Immature natural killer cell (primary cell): Measurements from ENCODE around the gene OGFRL1. TPM values are rescaled to one million over a fixed set of nuclear protein-coding genes. Genes with fewer than 3 reads are reported as not detected.
A peak's percentile ranks its signal among the peaks of the same experiment; 100 is the strongest.

Source experiments
- DNase-seq, 3 donors: peaks; one replicate each; pipeline ENCODE4 v3.0.0; 2022; ENCODE audit warnings: mixed read lengths in 1 of 3
- H3K27ac Mint-ChIP-seq, 6 donors: one replicate each; pipeline ENCODE4 v1.8.0; 2020; ENCODE audit warnings: mixed read lengths in 6 of 6, mild to moderate bottlenecking in 5 of 6, inconsistent platforms in 4 of 6, moderate library complexity in 3 of 6
- H3K27me3 Mint-ChIP-seq, 3 donors: one replicate each; pipeline ENCODE4 v1.8.0; 2020 to 2021; ENCODE audit warnings: low read depth in 3 of 3, mild to moderate bottlenecking in 3 of 3, mixed read lengths in 3 of 3, moderate library complexity in 3 of 3, inconsistent platforms in 1 of 3
- H3K36me3 Mint-ChIP-seq, 3 donors: one replicate each; pipeline ENCODE4 v1.8.0; 2020; ENCODE audit warnings: mixed read lengths in 3 of 3, inconsistent platforms in 2 of 3, mild to moderate bottlenecking in 2 of 3
- H3K4me1 Mint-ChIP-seq, 2 donors: one replicate each; pipeline ENCODE4 v1.8.0; 2020; ENCODE audit warnings: inconsistent platforms in 2 of 2, mild to moderate bottlenecking in 2 of 2, mixed read lengths in 2 of 2, moderate library complexity in 1 of 2
- H3K4me3 Mint-ChIP-seq, 5 donors: one replicate each; pipeline ENCODE4 v1.8.0; 2020; ENCODE audit warnings: mild to moderate bottlenecking in 5 of 5, mixed read lengths in 5 of 5, inconsistent platforms in 3 of 5, moderate library complexity in 3 of 5
- H3K9me3 Mint-ChIP-seq, 6 donors: one replicate each; pipeline ENCODE4 v1.8.0; 2020; ENCODE audit warnings: mild to moderate bottlenecking in 6 of 6, mixed read lengths in 6 of 6, inconsistent platforms in 4 of 6, moderate library complexity in 3 of 6
- polyA plus RNA-seq, 3 donors: library from polyadenylated mRNA; unstranded; fragments of 300-500 nt; fragmentation: Illumina TruSeq; gene quantifications; one replicate each; pipeline ENCODE4 v1.2.3, GENCODE V29; 2021

The OGFRL1 gene
- polyA plus RNA-seq = 1 to 10 TPM; 4.0 to 7.1 (median 6.1) TPM

GRCh38 chr6:71288228-71289038 is at the start of gene OGFRL1:
TSS of gene OGFRL1 (plus strand) at chr6:71288811. CDS start at chr6:71288937, 126 bp downstream.
- peak; percentile 79 to 84 (median 82) for DNase-seq
- peak within 1 kb of the TSS; percentile 78 to 91 (median 88) for H3K27ac Mint-ChIP-seq
- H3K9me3 Mint-ChIP-seq = no peaks in the 10 kb centered on the region
- peaks cover 43 to 46% of the 10 kb centered on the region in 2 donors for H3K4me1 Mint-ChIP-seq
- peaks cover under 1 to 4% (median 3%) of the 10 kb centered on the region in 3 donors for H3K36me3 Mint-ChIP-seq
- peaks cover 2 to 6% (median 3%) of the 10 kb centered on the region in 3 donors for H3K27me3 Mint-ChIP-seq
- peak within 1 kb of the TSS; percentile 85 to 91 (median 87) for H3K4me3 Mint-ChIP-seq

GRCh38 chr6:71239694-71240093 is 48.9 kb upstream of the OGFRL1 start:
- H3K27me3 Mint-ChIP-seq = peaks cover 3 to 13% (median 4%) of the 10 kb centered on the region in 3 donors
- no peak overlapping the region for H3K4me3 Mint-ChIP-seq
- no peak overlapping the region for H3K27ac Mint-ChIP-seq
- peaks cover 0 to 8% (median 0%) of the 10 kb centered on the region in 6 donors for H3K9me3 Mint-ChIP-seq
- H3K36me3 Mint-ChIP-seq = peaks cover 0 to 2% (median 0%) of the 10 kb centered on the region in 3 donors
- no peaks in the 10 kb centered on the region for H3K4me1 Mint-ChIP-seq
- DNase-seq = no peak

GRCh38 chr6:71245265-71246049 is 43.2 kb upstream of the OGFRL1 start:
- Mint-ChIP-seq H3K27ac (no peak overlapping the region), H3K9me3 (peaks cover 0 to 9% (median 0%) of the 10 kb centered on the region in 6 donors), H3K4me3 (no peak overlapping the region), H3K36me3 (no peaks in the 10 kb centered on the region), H3K27me3 (peaks cover 2 to 9% (median 7%) of the 10 kb centered on the region in 3 donors), H3K4me1 (peaks cover 3 to 6% of the 10 kb centered on the region in 2 donors)
- no peak for DNase-seq

- Mint-ChIP-seq H3K4me1 (peaks cover 3 to 15% of the 10 kb centered on the region in 2 donors), H3K4me3 (no peak overlapping the region)
These were observed 42.0 kb upstream of the OGFRL1 start for GRCh38 chr6:71246596-71246995.

GRCh38 chr6:71248306-71248765 is 40.3 kb upstream of the OGFRL1 start:
- Mint-ChIP-seq H3K9me3 (peaks cover 0 to 4% (median 0%) of the 10 kb centered on the region in 6 donors), H3K4me1 (peaks cover 3 to 15% of the 10 kb centered on the region in 2 donors), H3K4me3 (no peak overlapping the region), H3K27me3 (peaks cover 0 to 16% (median 2%) of the 10 kb centered on the region in 3 donors), H3K27ac (no peak overlapping the region), H3K36me3 (no peaks in the 10 kb centered on the region)
- DNase-seq = no peak

More at GRCh38 chr6:71246596-71246995, 42.0 kb upstream of the OGFRL1 start:
- Mint-ChIP-seq H3K36me3 (no peaks in the 10 kb centered on the region), H3K27me3 (peaks cover 1 to 15% (median 2%) of the 10 kb centered on the region in 3 donors), H3K27ac (no peak overlapping the region), H3K9me3 (peaks cover 0 to 6% (median 0%) of the 10 kb centered on the region in 6 donors)
- no peak for DNase-seq

DNA sequence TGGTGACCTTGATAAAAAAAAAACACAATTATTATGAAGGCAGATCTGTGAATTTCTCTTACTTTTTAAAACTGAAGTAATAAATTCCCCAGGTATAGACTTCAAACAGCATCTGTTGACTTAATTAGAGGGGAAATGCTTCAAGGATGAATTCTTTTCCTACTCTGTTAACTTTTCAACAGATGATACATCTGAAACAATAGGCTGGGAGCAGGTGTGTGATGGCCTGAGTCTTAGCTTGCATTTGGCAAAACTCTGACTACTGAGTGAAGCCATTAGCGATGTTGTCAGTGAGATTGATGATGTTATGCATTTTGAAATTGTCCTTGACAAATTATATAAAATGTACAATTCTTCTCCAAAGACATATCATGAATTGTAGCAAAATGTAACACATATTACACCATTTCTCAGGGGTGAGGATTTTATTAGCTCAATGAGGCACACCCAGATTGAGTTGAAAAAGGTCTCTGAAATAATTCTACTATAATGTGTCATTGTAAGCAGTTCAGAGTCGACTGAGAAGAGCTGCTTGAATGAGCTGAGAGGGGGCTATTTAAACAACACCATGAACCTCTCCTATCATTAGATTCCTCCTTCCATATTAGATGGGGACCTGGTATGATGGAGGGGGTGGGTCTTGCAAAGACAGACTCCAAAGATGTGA is 39.6 kb upstream of the OGFRL1 start:
- Mint-ChIP-seq H3K27ac (no peak overlapping the region), H3K36me3 (no peaks in the 10 kb centered on the region), H3K4me3 (no peak overlapping the region), H3K9me3 (peaks cover 0 to 4% (median 0%) of the 10 kb centered on the region in 6 donors), H3K27me3 (peaks cover 0 to 16% (median 2%) of the 10 kb centered on the region in 3 donors), H3K4me1 (peaks cover 3 to 15% of the 10 kb centered on the region in 2 donors)
- no peak for DNase-seq

- Mint-ChIP-seq H3K9me3 (peaks cover 0 to 4% (median 0%) of the 10 kb centered on the region in 6 donors), H3K4me1 (peaks cover 3 to 15% of the 10 kb centered on the region in 2 donors), H3K4me3 (no peak overlapping the region), H3K36me3 (no peaks in the 10 kb centered on the region), H3K27ac (peak overlapping the region in 1 of 6 donors; percentile 47), H3K27me3 (peaks cover 0 to 16% (median 2%) of the 10 kb centered on the region in 3 donors)
- DNase-seq = no peak
These were observed 38.5 kb upstream of the OGFRL1 start for GRCh38 chr6:71250099-71250602.

DNA sequence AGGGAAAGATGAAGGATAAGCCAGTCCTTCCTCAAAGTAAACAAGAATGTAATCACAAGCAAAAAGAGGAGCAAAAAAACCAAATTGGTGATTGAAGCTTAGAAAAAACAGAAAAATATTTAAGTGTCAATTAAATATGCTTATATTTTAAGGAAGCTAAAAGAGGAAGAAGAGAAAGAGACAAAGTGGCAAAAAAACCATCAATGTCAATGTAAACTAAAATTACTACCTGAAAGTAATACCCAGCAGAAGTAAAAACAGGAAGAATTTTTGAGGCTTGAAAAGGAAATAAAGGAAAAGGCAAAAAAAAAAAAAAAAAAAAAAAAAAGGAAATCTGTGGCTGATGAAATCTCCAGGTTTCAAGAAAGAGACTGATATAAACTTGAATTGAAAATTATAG is 36.2 kb upstream of the OGFRL1 start:
- no peak for DNase-seq
- Mint-ChIP-seq H3K36me3 (no peaks in the 10 kb centered on the region), H3K27me3 (peaks cover 0 to 12% (median 5%) of the 10 kb centered on the region in 3 donors), H3K27ac (no peak overlapping the region), H3K4me3 (no peak overlapping the region), H3K9me3 (peaks cover 0 to 4% (median 0%) of the 10 kb centered on the region in 6 donors), H3K4me1 (peaks cover 3 to 15% of the 10 kb centered on the region in 2 donors)

GRCh38 chr6:71252960-71253359 is 35.7 kb upstream of the OGFRL1 start:
- H3K27me3 Mint-ChIP-seq = peaks cover 0 to 12% (median 8%) of the 10 kb centered on the region in 3 donors
- no peak overlapping the region for H3K4me3 Mint-ChIP-seq
- H3K4me1 Mint-ChIP-seq = peaks cover 3 to 15% of the 10 kb centered on the region in 2 donors
- H3K9me3 Mint-ChIP-seq = peaks cover 0 to 4% (median 0%) of the 10 kb centered on the region in 6 donors
- no peak overlapping the region for H3K27ac Mint-ChIP-seq
- H3K36me3 Mint-ChIP-seq = no peaks in the 10 kb centered on the region
- no peak for DNase-seq

- Mint-ChIP-seq H3K27ac (no peak overlapping the region), H3K36me3 (no peaks in the 10 kb centered on the region), H3K4me3 (no peak overlapping the region), H3K4me1 (peaks cover 3 to 15% of the 10 kb centered on the region in 2 donors), H3K27me3 (peaks cover 0 to 12% (median 8%) of the 10 kb centered on the region in 3 donors), H3K9me3 (no peaks in the 10 kb centered on the region)
- DNase-seq = no peak
These were observed 34.3 kb upstream of the OGFRL1 start for GRCh38 chr6:71254323-71254722.

DNA sequence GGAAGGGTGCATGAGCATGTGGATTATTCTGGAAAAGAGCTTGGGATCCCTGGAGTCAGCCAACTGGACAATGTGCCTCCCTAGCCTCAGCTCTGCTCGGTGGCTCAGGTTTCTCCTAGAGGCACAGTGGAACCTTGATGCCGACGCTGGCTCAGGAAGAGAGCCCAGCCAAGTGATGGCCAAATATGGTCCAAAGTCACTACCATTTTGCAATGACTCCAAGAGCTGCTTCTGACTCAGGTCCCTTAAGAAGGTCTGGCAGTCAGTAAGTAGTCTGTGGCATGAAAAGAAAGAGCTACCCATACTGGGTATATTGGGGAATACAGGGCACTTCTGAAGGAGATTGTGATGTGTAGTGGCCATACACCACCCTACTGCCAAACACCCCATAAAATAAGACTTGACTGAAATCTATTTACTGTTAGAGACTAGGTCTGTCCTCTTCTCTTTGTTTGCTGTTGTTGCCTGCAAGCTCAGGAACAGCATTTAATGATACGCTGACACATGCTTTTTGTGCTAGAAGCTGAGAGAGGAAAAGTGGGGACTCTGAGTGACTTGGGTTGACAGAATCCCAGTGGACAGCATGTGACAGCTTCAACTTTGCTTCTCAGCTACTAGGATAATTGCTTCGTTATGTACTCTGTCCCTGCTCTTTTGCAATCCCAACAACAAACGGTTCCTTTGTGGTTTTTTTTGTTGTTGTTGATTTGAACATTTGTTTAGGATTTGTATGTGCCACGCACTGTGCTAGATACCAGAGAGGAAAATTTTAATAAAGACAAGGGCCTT is 30.3 kb upstream of the OGFRL1 start:
- H3K4me3 Mint-ChIP-seq = no peak overlapping the region
- no peak overlapping the region for H3K27ac Mint-ChIP-seq
- H3K4me1 Mint-ChIP-seq = no peaks in the 10 kb centered on the region
- no peaks in the 10 kb centered on the region for H3K9me3 Mint-ChIP-seq
- no peaks in the 10 kb centered on the region for H3K36me3 Mint-ChIP-seq
- H3K27me3 Mint-ChIP-seq = peaks cover 0 to 9% (median 5%) of the 10 kb centered on the region in 3 donors
- DNase-seq = no peak

- Mint-ChIP-seq H3K4me1 (no peaks in the 10 kb centered on the region), H3K4me3 (no peak overlapping the region), H3K36me3 (no peaks in the 10 kb centered on the region), H3K27me3 (peaks cover 0 to 9% (median 9%) of the 10 kb centered on the region in 3 donors), H3K27ac (no peak overlapping the region), H3K9me3 (no peaks in the 10 kb centered on the region)
- DNase-seq = no peak
These were observed 28.6 kb upstream of the OGFRL1 start for GRCh38 chr6:71259888-71260604.
